OCI-LY7 (cell line): Measurements from ENCODE around the gene ARHGEF1. TPM values are rescaled to one million over a fixed set of nuclear protein-coding genes. Genes with fewer than 3 reads are reported as not detected.

Experiments
- BruUV-seq: library from RNA; stranded (reverse); fragments of 400-500 nt; replicated peaks from 2 replicates; lab custom pipeline; 2021; lab: Mats Ljungman, UMichigan
- CTCF ChIA-PET: fragments of 300-600 bp; sonication (Branson Sonifier 250); formaldehyde crosslinking; loops from one replicate; lab custom pipeline; 2022; ENCODE audit warnings: antibody characterized with exemption; ENCODE audit not compliant: unreplicated experiment; lab: Charles Lee
- POLR2A ChIA-PET: fragments of 300-600 bp; sonication (Branson Sonifier 250); formaldehyde crosslinking; loops from one replicate; lab custom pipeline; 2022; ENCODE audit warnings: antibody characterized with exemption; lab: Charles Lee
- DNase-seq: peaks from one replicate; pipeline ENCODE4 v3.0.0-alpha.2; 2015; ENCODE audit warnings: low spot score
- H2AFZ ChIP-seq: fragments of 200-600 bp; sonication (generic), shearing (Covaris generic); 2 replicates; pipeline ENCODE4 v1.6.1; 2014; ENCODE audit warnings: mild to moderate bottlenecking, antibody characterized with exemption, low read length, moderate library complexity
- H3K27ac ChIP-seq: fragments of 200-600 bp; sonication (generic); 2 replicates; pipeline ENCODE4 v1.5.1; 2014; ENCODE audit warnings: mixed run types, low read depth, mild to moderate bottlenecking, moderate library complexity, low read length, inconsistent platforms; ENCODE audit not compliant: poor library complexity, severe bottlenecking
- H3K36me3 ChIP-seq: fragments of 200-600 bp; sonication (generic); 2 replicates; pipeline ENCODE4 v1.6.1; 2014; ENCODE audit warnings: mild to moderate bottlenecking, antibody characterized with exemption, low read length, moderate library complexity, mixed read lengths; ENCODE audit not compliant: insufficient read depth
- H3K4me1 ChIP-seq: fragments of 200-600 bp; sonication (generic); 2 replicates; pipeline ENCODE4 v1.5.1; 2014; ENCODE audit warnings: mild to moderate bottlenecking, low read length; ENCODE audit not compliant: insufficient read depth, poor library complexity, severe bottlenecking
- H3K4me2 ChIP-seq: fragments of 200-600 bp; sonication (generic); 2 replicates; pipeline ENCODE4 v1.6.1; 2014; ENCODE audit warnings: mild to moderate bottlenecking, low read length
- H3K4me3 ChIP-seq: fragments of 200-600 bp; sonication (generic); 2 replicates; pipeline ENCODE4 v1.5.1; 2014; ENCODE audit warnings: mild to moderate bottlenecking, low read depth, low read length; ENCODE audit not compliant: poor library complexity, severe bottlenecking
- H3K79me2 ChIP-seq: fragments of 200-600 bp; sonication (generic); 2 replicates; pipeline ENCODE4 v1.6.1; 2016; ENCODE audit warnings: low read depth, mild to moderate bottlenecking, low read length, moderate library complexity, mixed read lengths; ENCODE audit not compliant: insufficient read depth
- H3K9me2 ChIP-seq: fragments of 200-600 bp; sonication (generic); 2 replicates; pipeline ENCODE4 v1.6.1; 2016; ENCODE audit warnings: mild to moderate bottlenecking, low read length, mixed read lengths; ENCODE audit not compliant: insufficient read depth
- H3K9me3 ChIP-seq: fragments of 200-600 bp; sonication (generic); 2 replicates; pipeline ENCODE4 v1.6.1; 2014; ENCODE audit warnings: mild to moderate bottlenecking, mixed run types, low read length, mixed read lengths
- H4K20me1 ChIP-seq: fragments of 200-600 bp; sonication (generic); 2 replicates; pipeline ENCODE4 v1.6.1; 2014; ENCODE audit warnings: mild to moderate bottlenecking, antibody characterized with exemption, low read length, moderate library complexity, mixed read lengths; ENCODE audit not compliant: insufficient read depth
- CTCF ChIP-seq: fragments of 200-600 bp; sonication (generic); conservative IDR thresholded peaks from 2 replicates; pipeline ENCODE4 v1.5.1; 2014; ENCODE audit warnings: mild to moderate bottlenecking, antibody characterized with exemption, low read length, moderate library complexity, mixed read lengths
- EZH2phosphoT487 ChIP-seq: fragments of 200-600 bp; sonication (generic); IDR thresholded peaks from 2 replicates; pipeline ENCODE4 v1.6.1; 2018; ENCODE audit warnings: low read depth, borderline replicate concordance, mild to moderate bottlenecking, mixed run types, antibody characterized with exemption, low read length, moderate library complexity, mixed read lengths
- intact Hi-C: fragments of 100-400 bp; cut with micrococcal nuclease; formaldehyde crosslinking; loops from one replicate; pipeline ENCODE4 v1.10.0; 2022; ENCODE audit not compliant: unreplicated experiment
- total RNA-seq, 2 experiments: library from RNA; depleted of rRNA in 1 of 2; stranded (reverse); fragments of >200 nt in 1 of 2; shearing (Covaris generic) in 1 of 2; gene quantifications; 2 replicates each; pipeline ENCODE4 v1.2.3, GENCODE V29; 2014 to 2022

ARHGEF1 gene
- total RNA-seq, 2 experiments from 2014 or later, result 96.9 to 297 TPM

- POLR2A ChIA-PET, result no interaction called here
- no peak for DNase-seq
- Histone ChIP-seq H3K79me2 (no peaks in the 10 kb centered on the region), H3K27ac (no peak overlapping the region), H3K4me1 (peaks cover 91% of the 10 kb centered on the region), H3K9me2 (no peaks in the 10 kb centered on the region), H3K4me3 (no peak overlapping the region), H2AFZ (no peak overlapping the region), H3K36me3 (no peaks in the 10 kb centered on the region), H4K20me1 (no peaks in the 10 kb centered on the region), H3K9me3 (no peaks in the 10 kb centered on the region), H3K4me2 (no peak overlapping the region)
- BruUV-seq, result no TSS peak
- CTCF ChIA-PET, result no interaction called here
- TF ChIP-seq EZH2phosphoT487 (no peak), CTCF (no peak)
- intact Hi-C loops, result no loop called here
Measured at GRCh38 chr19:41932720-41933332, 49.8 kb downstream of the ARHGEF1 start.

- H3K4me3 ChIP-seq, result no peak overlapping the region
- TF ChIP-seq CTCF (no peak), EZH2phosphoT487 (no peak)
- H4K20me1 ChIP-seq, result no peaks in the 10 kb centered on the region
- peaks cover 93% of the 10 kb centered on the region for H3K4me1 ChIP-seq
- H3K79me2 ChIP-seq, result no peaks in the 10 kb centered on the region
- no TSS peak for BruUV-seq
- peak; percentile 53 for DNase-seq
- ChIA-PET POLR2A (interaction anchor here (0.5 to 0.6 kb wide), 3 partner anchors 33 to 56 kb away, joined by 3 to 4 read pairs (median 3); no protein-coding TSS in a partner anchor), CTCF (interaction anchor here (0.5 to 0.8 kb wide), 3 partner anchors 18 to 54 kb away, joined by 3 to 5 read pairs (median 3); no protein-coding TSS in a partner anchor)
- intact Hi-C loops, result loop anchor here (2.0 kb wide), 1 partner anchor 47 kb away; no protein-coding TSS in a partner anchor
- H3K9me2 ChIP-seq, result no peaks in the 10 kb centered on the region
- H3K36me3 ChIP-seq, result no peaks in the 10 kb centered on the region
- H3K27ac ChIP-seq, result peak overlapping the region; percentile 62
- H3K9me3 ChIP-seq, result no peaks in the 10 kb centered on the region
- peak overlapping the region; percentile 7; the same call in 1 of the 2 replicates for H2AFZ ChIP-seq
- H3K4me2 ChIP-seq, result peak overlapping the region; percentile 50
Measured at GRCh38 chr19:41933693-41934426, 50.9 kb downstream of the ARHGEF1 start.
